ENCODE data around the gene KCND3.

GRCh38 chr1:111981871-111982270 is 7.6 kb downstream of the KCND3 start:
- TF ChIP-seq, protein P1, sequence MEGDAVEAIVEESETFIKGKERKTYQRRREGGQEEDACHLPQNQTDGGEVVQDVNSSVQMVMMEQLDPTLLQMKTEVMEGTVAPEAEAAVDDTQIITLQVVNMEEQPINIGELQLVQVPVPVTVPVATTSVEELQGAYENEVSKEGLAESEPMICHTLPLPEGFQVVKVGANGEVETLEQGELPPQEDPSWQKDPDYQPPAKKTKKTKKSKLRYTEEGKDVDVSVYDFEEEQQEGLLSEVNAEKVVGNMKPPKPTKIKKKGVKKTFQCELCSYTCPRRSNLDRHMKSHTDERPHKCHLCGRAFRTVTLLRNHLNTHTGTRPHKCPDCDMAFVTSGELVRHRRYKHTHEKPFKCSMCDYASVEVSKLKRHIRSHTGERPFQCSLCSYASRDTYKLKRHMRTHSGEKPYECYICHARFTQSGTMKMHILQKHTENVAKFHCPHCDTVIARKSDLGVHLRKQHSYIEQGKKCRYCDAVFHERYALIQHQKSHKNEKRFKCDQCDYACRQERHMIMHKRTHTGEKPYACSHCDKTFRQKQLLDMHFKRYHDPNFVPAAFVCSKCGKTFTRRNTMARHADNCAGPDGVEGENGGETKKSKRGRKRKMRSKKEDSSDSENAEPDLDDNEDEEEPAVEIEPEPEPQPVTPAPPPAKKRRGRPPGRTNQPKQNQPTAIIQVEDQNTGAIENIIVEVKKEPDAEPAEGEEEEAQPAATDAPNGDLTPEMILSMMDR (IDR thresholded peaks at IDR 0.05; ENCODE audit: low read depth, low read length), result no peak
- TF ChIP-seq EZH2phosphoT487 (IDR thresholded peaks at IDR 0.05; ENCODE audit: low read depth), result no peak
